GM12878 (cell line): ENCODE data around the gene PIK3R2. TPM values are rescaled to one million over a fixed set of nuclear protein-coding genes. Genes with fewer than 3 reads are reported as not detected.

Source experiments
- CHD1 ChIP-seq: IDR thresholded peaks from 2 replicates; pipeline ENCODE4 v1.6.1; 2012; ENCODE audit warnings: low read depth, low read length, improper control_type of control experiment
- GABPA ChIP-seq: IDR thresholded peaks from 2 replicates; pipeline ENCODE4 v1.6.1; 2014; ENCODE audit warnings: antibody characterized with exemption, low read depth, mild to moderate bottlenecking, inconsistent platforms
- HDGF ChIP-seq: fragments of 450-650 bp; IDR thresholded peaks from 2 replicates; pipeline ENCODE4 v1.6.1; 2016; ENCODE audit warnings: antibody characterized with exemption
- RAD51 ChIP-seq: fragments of 450-650 bp; IDR thresholded peaks from 2 replicates; pipeline ENCODE4 v1.6.1; 2016; ENCODE audit warnings: moderate library complexity, mild to moderate bottlenecking, inconsistent platforms
- TCF12 ChIP-seq: IDR thresholded peaks from 2 replicates; pipeline ENCODE4 v1.6.1; 2011; ENCODE audit warnings: low read depth, mild to moderate bottlenecking, low read length
- ZNF384 ChIP-seq: IDR thresholded peaks from 2 replicates; pipeline ENCODE4 v1.6.1; 2012; ENCODE audit warnings: low read depth, mild to moderate bottlenecking, low read length, improper control_type of control experiment, borderline replicate concordance
- polyA plus RNA-seq, 11 experiments: library from polyadenylated mRNA; depleted of rRNA in 4 of 11; unstranded in 6 of 11; stranded (reverse) in 5 of 11; fragments of >200 nt; fragmentation: Nextera tagmentation in 4 of 11; fragmentation: Illumina TruSeq in 1 of 11; extraction: Ambion mirVana in 4 of 11; extraction: Trizol in 1 of 11; gene quantifications; 1 replicate in 1 of 11; 2 replicates in 10 of 11; pipeline versions ENCODE4 v1.2.1 to v1.2.3, GENCODE V29; 2011 to 2016; ENCODE audit warnings: inconsistent platforms in 2 of 11, missing spikeins in 2 of 11, low read depth in 1 of 11
- total RNA-seq, 4 experiments: library from RNA; depleted of rRNA in 3 of 4; stranded (reverse); fragments of >200 nt in 3 of 4; fragmentation: Illumina TruSeq in 1 of 4; extraction: Trizol in 1 of 4; gene quantifications; 2 replicates each; pipeline versions ENCODE4 v1.2.1 to v1.2.3, GENCODE V29; 2013 to 2021
- TF ChIP-seq, protein P1 (sequence below): fragments of 450-650 bp; formaldehyde crosslinking; IDR thresholded peaks from 2 replicates; pipeline ENCODE4 v1.5.0; 2022; ENCODE audit warnings: mild to moderate bottlenecking, missing genetic modification characterization
- TF ChIP-seq, protein P2 (sequence below): fragments of 150-350 bp; IDR thresholded peaks from 2 replicates; pipeline ENCODE4 v1.6.1; 2014; ENCODE audit warnings: mild to moderate bottlenecking, low read depth, low read length
- TF ChIP-seq, protein P3 (sequence below): IDR thresholded peaks from 2 replicates; pipeline ENCODE4 v1.6.1; 2011; ENCODE audit warnings: low read depth, low read length, improper control_type of control experiment, borderline replicate concordance
- TF ChIP-seq, protein P4 (sequence below): fragments of 450-650 bp; IDR thresholded peaks from 2 replicates; pipeline ENCODE4 v1.6.1; 2017; ENCODE audit warnings: low read depth, mild to moderate bottlenecking, moderate library complexity
- TF ChIP-seq, protein P5 (sequence below): fragments of 450-650 bp; IDR thresholded peaks from 2 replicates; pipeline ENCODE4 v1.6.1; 2018; ENCODE audit warnings: borderline replicate concordance, mild to moderate bottlenecking; ENCODE audit not compliant: partially characterized antibody
- TF ChIP-seq, protein P6 (sequence below): IDR thresholded peaks from 2 replicates; pipeline ENCODE4 v1.6.1; 2012; ENCODE audit warnings: low read depth, low read length, improper control_type of control experiment
- TF ChIP-seq, protein P7 (sequence below): fragments of 450-650 bp; IDR thresholded peaks from 2 replicates; pipeline ENCODE4 v1.6.1; 2017; ENCODE audit warnings: antibody characterized with exemption, mild to moderate bottlenecking, moderate library complexity

Gene PIK3R2
- total and polyA plus RNA-seq, 10 of the 15 experiments (the other 5 are each of a cell fraction or from before 2014, with no cell fraction given), result 0.26 to 22.6 (median 2.5) TPM

DNA sequence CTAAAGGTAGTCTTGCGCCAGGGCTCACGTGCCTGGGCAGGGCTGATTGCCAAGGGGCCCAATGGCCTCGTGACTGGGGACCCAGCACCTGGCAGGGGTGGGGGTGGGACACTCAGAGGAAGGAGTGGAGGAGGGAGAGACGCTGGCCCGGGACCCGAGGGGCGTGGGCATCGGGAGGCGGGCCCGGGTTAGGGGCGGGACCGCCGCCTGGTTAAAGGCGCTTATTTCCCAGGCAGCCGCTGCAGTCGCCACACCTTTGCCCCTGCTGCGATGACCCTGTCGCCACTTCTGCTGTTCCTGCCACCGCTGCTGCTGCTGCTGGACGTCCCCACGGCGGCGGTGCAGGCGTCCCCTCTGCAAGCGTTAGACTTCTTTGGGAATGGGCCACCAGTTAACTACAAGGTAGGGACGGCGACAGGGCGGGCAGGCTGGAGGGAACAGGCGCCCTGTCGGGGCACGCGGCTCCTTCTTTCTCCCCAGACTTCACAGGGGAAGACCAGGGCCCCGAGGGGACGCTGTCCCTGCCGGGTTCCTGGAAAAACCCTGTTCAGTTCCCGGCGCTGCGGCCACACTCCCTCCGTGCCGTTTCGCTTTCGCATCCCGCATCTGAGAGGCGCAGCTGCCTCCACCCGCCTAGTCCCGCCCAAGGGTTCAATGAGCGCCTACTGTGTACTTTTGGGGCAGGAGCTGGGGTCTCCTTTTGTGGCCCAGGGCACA lies 20.8 kb downstream of the PIK3R2 start, which contains the start of gene IFI30 (continued):
- TF ChIP-seq, protein P1, sequence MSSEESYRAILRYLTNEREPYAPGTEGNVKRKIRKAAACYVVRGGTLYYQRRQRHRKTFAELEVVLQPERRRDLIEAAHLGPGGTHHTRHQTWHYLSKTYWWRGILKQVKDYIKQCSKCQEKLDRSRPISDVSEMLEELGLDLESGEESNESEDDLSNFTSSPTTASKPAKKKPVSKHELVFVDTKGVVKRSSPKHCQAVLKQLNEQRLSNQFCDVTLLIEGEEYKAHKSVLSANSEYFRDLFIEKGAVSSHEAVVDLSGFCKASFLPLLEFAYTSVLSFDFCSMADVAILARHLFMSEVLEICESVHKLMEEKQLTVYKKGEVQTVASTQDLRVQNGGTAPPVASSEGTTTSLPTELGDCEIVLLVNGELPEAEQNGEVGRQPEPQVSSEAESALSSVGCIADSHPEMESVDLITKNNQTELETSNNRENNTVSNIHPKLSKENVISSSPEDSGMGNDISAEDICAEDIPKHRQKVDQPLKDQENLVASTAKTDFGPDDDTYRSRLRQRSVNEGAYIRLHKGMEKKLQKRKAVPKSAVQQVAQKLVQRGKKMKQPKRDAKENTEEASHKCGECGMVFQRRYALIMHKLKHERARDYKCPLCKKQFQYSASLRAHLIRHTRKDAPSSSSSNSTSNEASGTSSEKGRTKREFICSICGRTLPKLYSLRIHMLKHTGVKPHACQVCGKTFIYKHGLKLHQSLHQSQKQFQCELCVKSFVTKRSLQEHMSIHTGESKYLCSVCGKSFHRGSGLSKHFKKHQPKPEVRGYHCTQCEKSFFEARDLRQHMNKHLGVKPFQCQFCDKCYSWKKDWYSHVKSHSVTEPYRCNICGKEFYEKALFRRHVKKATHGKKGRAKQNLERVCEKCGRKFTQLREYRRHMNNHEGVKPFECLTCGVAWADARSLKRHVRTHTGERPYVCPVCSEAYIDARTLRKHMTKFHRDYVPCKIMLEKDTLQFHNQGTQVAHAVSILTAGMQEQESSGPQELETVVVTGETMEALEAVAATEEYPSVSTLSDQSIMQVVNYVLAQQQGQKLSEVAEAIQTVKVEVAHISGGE (CRISPR knock-in tag), result no peak
- TF ChIP-seq, protein P2, sequence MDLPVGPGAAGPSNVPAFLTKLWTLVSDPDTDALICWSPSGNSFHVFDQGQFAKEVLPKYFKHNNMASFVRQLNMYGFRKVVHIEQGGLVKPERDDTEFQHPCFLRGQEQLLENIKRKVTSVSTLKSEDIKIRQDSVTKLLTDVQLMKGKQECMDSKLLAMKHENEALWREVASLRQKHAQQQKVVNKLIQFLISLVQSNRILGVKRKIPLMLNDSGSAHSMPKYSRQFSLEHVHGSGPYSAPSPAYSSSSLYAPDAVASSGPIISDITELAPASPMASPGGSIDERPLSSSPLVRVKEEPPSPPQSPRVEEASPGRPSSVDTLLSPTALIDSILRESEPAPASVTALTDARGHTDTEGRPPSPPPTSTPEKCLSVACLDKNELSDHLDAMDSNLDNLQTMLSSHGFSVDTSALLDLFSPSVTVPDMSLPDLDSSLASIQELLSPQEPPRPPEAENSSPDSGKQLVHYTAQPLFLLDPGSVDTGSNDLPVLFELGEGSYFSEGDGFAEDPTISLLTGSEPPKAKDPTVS, result no peak
- TF ChIP-seq HDGF (0 out of 2 replicates have a peak, but pooled peaks have one; percentile 89), RAD51 (peak; percentile 95), ZNF384 (no peak), TCF12 (peak; percentile 84), CHD1 (no peak), GABPA (no peak)
- TF ChIP-seq, protein P3, sequence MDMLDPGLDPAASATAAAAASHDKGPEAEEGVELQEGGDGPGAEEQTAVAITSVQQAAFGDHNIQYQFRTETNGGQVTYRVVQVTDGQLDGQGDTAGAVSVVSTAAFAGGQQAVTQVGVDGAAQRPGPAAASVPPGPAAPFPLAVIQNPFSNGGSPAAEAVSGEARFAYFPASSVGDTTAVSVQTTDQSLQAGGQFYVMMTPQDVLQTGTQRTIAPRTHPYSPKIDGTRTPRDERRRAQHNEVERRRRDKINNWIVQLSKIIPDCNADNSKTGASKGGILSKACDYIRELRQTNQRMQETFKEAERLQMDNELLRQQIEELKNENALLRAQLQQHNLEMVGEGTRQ, result peak; percentile 57
- TF ChIP-seq, protein P4, sequence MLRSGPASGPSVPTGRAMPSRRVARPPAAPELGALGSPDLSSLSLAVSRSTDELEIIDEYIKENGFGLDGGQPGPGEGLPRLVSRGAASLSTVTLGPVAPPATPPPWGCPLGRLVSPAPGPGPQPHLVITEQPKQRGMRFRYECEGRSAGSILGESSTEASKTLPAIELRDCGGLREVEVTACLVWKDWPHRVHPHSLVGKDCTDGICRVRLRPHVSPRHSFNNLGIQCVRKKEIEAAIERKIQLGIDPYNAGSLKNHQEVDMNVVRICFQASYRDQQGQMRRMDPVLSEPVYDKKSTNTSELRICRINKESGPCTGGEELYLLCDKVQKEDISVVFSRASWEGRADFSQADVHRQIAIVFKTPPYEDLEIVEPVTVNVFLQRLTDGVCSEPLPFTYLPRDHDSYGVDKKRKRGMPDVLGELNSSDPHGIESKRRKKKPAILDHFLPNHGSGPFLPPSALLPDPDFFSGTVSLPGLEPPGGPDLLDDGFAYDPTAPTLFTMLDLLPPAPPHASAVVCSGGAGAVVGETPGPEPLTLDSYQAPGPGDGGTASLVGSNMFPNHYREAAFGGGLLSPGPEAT, result peak; percentile 38; the same call in 1 of the 2 replicates
- TF ChIP-seq, protein P5, sequence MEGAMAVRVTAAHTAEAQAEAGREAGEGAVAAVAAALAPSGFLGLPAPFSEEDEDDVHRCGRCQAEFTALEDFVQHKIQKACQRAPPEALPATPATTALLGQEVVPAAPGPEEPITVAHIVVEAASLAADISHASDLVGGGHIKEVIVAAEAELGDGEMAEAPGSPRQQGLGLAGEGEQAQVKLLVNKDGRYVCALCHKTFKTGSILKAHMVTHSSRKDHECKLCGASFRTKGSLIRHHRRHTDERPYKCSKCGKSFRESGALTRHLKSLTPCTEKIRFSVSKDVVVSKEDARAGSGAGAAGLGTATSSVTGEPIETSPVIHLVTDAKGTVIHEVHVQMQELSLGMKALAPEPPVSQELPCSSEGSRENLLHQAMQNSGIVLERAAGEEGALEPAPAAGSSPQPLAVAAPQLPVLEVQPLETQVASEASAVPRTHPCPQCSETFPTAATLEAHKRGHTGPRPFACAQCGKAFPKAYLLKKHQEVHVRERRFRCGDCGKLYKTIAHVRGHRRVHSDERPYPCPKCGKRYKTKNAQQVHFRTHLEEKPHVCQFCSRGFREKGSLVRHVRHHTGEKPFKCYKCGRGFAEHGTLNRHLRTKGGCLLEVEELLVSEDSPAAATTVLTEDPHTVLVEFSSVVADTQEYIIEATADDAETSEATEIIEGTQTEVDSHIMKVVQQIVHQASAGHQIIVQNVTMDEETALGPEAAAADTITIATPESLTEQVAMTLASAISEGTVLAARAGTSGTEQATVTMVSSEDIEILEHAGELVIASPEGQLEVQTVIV, result no peak
- TF ChIP-seq, protein P6, sequence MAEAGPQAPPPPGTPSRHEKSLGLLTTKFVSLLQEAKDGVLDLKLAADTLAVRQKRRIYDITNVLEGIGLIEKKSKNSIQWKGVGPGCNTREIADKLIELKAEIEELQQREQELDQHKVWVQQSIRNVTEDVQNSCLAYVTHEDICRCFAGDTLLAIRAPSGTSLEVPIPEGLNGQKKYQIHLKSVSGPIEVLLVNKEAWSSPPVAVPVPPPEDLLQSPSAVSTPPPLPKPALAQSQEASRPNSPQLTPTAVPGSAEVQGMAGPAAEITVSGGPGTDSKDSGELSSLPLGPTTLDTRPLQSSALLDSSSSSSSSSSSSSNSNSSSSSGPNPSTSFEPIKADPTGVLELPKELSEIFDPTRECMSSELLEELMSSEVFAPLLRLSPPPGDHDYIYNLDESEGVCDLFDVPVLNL, result no peak
- TF ChIP-seq, protein P7, sequence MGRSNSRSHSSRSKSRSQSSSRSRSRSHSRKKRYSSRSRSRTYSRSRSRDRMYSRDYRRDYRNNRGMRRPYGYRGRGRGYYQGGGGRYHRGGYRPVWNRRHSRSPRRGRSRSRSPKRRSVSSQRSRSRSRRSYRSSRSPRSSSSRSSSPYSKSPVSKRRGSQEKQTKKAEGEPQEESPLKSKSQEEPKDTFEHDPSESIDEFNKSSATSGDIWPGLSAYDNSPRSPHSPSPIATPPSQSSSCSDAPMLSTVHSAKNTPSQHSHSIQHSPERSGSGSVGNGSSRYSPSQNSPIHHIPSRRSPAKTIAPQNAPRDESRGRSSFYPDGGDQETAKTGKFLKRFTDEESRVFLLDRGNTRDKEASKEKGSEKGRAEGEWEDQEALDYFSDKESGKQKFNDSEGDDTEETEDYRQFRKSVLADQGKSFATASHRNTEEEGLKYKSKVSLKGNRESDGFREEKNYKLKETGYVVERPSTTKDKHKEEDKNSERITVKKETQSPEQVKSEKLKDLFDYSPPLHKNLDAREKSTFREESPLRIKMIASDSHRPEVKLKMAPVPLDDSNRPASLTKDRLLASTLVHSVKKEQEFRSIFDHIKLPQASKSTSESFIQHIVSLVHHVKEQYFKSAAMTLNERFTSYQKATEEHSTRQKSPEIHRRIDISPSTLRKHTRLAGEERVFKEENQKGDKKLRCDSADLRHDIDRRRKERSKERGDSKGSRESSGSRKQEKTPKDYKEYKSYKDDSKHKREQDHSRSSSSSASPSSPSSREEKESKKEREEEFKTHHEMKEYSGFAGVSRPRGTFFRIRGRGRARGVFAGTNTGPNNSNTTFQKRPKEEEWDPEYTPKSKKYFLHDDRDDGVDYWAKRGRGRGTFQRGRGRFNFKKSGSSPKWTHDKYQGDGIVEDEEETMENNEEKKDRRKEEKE, result no peak
